NCI-H748 (cell line): ENCODE data around the gene KRT38.
"Not testable (repeated sequence)": the region's sequence is repeated elsewhere in the genome, so short reads cannot be mapped to it uniquely, and the experiment has no call there.

Source experiments
- DNase-seq: peaks from one replicate; lab custom pipeline; 2025; ENCODE audit not compliant: unreplicated experiment; lab: John Stamatoyannopoulos, UW

The KRT38 gene

GRCh38 chr17:41463746-41464145 is 23.0 kb upstream of the KRT38 start:
- no peak for DNase-seq

DNA sequence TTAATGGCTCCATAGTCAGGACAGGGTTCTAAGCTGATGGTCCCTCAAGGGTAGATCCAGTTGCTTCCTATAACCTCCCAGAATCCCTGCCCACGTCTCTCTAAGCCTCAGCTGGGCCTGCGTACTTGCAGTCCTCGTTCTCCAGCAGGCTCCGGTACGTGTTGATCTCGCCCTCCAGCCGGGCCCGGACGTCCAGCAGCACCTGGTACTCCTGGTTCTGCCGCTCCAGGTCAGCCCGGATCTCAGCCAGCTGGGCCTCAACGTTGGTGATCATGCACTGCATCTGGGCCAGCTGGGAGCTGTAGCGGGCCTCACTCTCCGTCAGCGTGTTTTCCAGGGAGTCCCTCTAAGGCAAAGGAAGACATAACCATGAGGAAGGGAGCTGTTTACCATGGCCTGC is 21.9 kb upstream of the KRT38 start:
- DNase-seq = no peak

GRCh38 chr17:41457676-41458075 is 16.9 kb upstream of the KRT38 start:
- no peak for DNase-seq

GRCh38 chr17:41456204-41456603 is 15.4 kb upstream of the KRT38 start:
- no peak for DNase-seq

DNA sequence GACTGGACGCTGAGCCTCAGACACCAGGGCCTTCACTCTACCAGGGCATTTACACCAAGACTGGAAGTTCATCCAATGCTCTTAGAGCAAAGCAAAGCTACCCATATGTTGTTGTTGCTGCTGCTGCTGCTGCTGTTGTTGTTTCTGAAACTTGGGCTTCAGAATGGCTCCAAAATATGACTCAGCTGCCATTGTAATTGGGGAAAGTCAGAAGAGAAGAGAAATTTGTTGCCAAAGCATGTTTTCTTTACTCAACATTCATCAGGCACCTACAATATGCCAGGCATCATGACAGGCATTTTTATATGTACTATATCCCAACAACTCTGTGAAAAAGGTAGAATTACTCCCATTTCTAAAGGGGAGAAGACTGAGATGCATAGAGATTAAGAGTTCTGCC is 14.5 kb upstream of the KRT38 start:
- no peak for DNase-seq

GRCh38 chr17:41453066-41453465 is 12.3 kb upstream of the KRT38 start:
- no peak for DNase-seq

- no peak for DNase-seq
Observed at GRCh38 chr17:41452281-41452680, 11.5 kb upstream of the KRT38 start.

DNA sequence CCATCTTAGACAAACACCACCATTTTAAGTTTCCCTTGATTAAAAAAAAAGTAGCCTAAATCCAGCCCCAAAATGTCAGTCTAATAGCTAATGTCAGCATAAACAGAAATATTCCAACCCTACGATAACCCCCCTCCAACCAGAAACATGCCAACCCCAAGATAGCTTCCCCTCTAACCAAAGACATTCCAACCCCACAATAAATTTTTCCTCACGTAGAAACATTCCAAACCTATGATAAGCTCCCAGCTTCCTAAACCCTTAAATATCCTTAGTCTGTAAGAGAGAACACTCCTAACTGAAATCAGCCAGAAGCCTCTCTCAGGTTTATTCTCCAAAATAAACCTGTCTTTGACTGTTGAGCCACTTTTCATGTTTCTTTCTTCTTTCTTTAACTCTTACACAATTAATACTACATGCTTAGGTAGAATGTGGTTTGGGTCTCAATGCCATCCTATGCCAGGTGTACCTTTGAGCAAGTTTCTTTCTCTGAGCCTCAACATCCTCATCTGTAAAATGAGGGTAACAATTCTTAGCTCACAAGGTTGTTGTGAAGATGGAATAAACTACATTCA is 10.5 kb upstream of the KRT38 start:
- DNase-seq = no peak

DNA sequence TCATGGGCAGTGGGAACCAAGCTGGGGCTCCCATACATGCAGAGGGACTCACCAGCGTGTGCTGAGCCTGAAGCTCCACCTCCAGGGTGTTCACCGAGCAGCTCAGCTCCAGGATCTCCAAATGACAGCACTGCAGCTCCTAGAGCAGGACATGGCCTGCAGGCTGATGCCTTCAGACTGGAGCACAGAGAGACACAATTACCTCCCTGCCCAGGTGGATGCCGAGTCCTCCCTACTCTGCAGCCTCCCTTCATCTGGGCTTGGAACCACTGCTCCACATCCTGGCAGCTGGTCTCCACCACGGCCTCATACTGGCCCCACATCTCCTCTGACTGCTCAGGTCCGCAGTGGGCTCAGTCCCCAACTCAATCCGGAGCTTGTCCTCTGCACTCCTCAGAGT is 8.2 kb upstream of the KRT38 start:
- no peak for DNase-seq

DNA sequence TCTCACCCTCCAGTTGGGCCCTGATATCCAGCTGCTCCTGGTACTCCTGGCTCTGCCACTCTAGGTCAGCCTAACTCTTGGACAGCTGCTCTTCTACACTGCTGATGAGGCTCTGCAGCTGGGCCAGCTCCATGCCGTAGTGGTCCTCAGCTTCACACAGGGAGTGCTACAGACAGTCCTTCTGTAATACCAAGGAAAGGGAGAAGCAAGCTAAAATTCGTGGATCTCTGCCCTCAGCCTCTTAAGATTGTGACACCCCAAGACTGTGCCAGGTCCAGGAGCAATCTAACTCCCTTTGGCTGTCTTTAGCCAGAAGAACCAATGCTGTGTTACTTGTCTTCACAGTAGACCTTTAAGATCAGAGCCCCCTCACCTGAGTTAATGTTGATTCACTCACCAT is 7.7 kb upstream of the KRT38 start:
- no peak for DNase-seq

DNA sequence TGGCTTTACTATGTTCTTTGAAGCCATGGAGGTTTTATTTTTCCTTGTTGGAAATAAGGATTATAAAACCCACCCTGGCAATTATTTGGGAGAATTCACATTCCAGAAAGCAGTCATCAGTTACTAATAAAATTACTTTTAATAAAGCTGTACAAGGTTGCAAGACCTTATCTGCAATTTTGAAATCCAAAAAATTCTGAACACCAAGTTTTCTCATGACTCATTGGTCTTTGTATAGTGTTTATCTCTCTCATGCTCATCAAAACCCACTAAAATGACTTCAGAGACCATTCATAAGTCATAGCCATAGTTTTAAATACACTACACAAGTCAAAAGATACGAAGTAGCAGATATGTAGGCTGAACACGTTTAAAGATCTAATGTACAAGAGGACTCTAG is 6.0 kb upstream of the KRT38 start:
- no peak for DNase-seq

GRCh38 chr17:41444640-41445039 is 3.9 kb upstream of the KRT38 start:
- DNase-seq = no peak

DNA sequence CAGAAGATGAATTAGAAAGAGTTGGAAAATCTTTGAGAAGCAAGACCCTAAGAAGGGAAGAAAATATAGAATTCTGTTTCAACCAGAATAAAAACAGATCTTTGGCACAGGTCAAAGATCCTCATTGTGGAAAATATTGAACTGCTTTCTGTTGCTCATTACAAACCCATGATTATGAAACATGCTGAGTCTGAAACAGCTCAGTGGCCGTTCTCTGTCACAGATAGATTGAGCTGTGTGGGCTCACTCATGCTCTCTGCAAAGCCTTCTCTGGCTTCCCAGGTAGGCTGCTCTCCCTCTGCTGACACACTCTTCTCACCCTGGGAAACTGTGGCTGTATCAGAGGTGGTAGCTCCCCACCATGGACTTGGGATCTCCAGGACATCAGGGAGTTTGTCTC is 3.4 kb upstream of the KRT38 start:
- DNase-seq = no peak

- DNase-seq = no peak
Observed at GRCh38 chr17:41442739-41443138, 2.0 kb upstream of the KRT38 start.

DNA sequence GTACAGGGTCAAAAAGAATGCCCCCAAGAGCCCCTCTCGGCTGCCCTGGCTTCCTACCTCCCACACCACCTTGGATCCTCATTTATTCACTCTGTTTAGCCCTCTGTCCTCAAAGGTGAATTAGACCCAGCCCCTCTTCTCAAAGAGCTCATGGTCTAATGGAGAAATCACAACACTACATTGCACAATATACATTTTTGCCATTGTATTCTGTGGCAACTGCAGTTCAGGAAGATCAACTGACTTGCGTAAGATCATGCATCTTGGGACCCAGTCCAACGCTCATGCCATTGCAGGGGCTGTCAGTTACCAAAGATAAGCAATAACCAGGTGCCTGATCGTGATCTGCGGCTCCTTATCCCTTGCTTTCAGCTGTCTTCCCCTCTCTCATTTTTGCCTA is 1.4 kb downstream of the KRT38 start:
- no peak for DNase-seq

DNA sequence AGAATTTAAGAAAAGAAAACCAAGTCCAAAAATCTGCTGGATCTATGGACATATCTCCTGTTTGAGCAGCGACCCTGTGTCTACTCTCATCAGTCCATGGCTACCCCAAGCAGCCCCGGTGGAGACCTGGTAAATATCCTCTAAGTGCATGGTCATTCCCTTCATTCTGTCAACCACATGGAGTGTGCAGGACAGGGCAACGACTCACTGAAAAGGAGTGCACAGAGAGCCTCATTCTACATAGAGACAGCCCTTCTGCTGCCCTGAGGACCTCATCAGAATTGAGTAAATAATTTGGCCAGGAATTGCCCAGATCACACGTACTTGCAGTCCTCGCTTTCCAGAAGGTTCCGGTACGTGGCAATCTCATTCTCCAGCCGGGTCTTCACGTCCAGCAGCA is 3.0 kb downstream of the KRT38 start:
- DNase-seq = no peak

DNA sequence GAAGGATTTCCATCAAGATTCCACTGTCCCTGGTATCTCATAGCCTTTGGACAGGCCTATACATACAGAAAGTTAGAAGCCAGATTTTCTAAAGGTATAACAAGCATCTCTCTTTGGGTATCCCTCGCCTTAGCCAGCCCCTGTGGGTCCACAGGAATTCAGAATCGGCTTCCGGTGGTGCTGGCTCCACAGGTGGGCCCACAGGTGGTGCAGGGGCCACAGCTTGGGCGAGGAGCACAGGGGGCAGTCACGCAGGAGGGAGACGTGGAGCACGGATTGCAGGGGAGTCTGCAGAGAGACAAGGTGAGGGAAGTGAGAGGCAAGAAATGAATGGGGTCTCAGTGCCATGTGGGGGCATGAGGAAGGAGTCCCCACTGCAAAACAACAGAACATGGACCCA is 3.5 kb downstream of the KRT38 start:
- DNase-seq = no peak

- DNase-seq = no peak
Observed at GRCh38 chr17:41434415-41434814, 6.4 kb downstream of the KRT38 start.

GRCh38 chr17:41434005-41434404 is 6.8 kb downstream of the KRT38 start:
- DNase-seq = no peak

GRCh38 chr17:41433586-41433985 is 7.2 kb downstream of the KRT38 start:
- no peak for DNase-seq

DNA sequence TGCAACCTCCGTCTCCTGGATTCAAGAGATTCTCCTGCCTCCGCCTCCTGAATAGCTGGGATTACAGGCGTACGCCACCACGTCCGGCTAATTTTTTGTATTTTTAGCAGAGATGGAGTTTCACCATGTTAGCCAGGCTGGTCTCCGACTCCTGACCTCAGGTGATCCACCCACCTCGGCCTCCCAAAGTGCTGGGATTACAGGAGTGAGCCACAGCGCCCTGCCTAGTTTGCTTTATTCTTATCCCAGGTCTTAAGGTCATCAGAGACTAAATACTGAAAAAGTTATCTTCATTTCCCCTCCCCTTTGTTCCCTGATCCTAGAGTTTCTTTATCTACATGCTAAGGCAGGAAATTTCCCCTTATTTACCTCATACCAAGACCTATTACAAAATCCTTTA is 10.4 kb downstream of the KRT38 start:
- not testable (repeated sequence) for DNase-seq

DNA sequence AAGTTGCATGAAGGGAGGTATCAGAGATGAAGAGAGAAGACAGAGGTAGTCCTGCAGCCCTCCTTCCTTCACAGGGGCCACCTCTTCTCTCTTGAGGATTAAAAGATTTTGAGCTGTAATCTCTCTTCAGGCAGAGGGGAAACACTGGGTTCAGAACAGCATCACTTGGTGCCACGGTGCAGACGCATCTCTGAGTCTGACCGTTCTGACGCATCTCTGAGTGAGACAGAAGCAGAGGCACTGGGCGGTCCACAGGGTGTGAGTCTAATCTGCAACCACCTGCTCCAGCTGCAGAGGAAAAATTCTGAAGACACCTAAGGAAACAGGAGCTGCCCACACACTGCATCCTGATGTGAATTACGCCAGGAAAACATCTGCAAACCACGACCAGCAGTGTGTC is 11.1 kb downstream of the KRT38 start:
- no peak for DNase-seq

DNA sequence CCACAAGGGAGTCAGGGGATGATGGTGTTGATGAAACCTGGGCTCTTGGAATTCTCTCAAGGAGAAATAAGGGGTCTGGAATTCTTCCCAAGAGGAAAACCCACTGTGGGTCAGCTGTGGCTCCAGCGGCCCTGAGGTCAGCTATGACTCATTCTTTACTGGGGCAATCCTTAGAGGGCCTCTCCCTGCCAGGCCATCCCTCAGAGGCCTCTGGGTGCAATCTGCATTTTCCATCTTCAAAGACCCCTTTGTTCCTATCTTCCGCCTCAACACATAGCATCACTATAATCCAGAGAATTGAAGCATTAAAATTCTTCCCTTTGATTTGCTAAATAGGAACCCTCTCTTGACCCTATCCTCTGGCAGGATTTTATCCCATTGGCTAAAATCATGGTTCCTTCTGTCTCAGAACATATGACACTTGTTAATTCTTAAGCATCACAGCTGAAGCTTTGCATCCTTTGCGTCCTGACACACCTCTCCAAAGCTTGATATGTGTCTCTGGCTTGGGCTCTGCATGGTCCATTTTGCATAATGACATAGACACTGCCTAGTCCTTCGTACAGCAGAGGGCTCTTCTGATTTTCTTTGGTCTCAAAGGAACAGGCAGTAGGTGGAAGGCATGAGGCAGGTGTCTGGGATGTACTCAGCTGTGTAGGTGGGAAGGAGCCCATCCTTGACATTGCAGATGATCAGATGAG is 12.0 kb downstream of the KRT38 start:
- no peak for DNase-seq
